Glutamatergic neuron (in vitro differentiated cells): Measurements from ENCODE around the gene GID8. TPM values are rescaled to one million over a fixed set of nuclear protein-coding genes. Genes with fewer than 3 reads are reported as not detected.
A peak's percentile ranks its signal among the peaks of the same experiment; 100 is the strongest.

Experiments used
- DNase-seq: peaks from one replicate; pipeline ENCODE4 v3.0.0; 2022
- H3K27ac Mint-ChIP-seq: one replicate; pipeline ENCODE4 v1.8.0; 2020; ENCODE audit warnings: mild to moderate bottlenecking, mixed read lengths, inconsistent platforms; ENCODE audit not compliant: unreplicated experiment
- H3K27me3 Mint-ChIP-seq: one replicate; pipeline ENCODE4 v1.8.0; 2020; ENCODE audit warnings: mild to moderate bottlenecking, moderate library complexity, mixed read lengths, inconsistent platforms; ENCODE audit not compliant: unreplicated experiment
- H3K36me3 Mint-ChIP-seq: one replicate; pipeline ENCODE4 v1.8.0; 2020; ENCODE audit warnings: mild to moderate bottlenecking, mixed read lengths, inconsistent platforms; ENCODE audit not compliant: unreplicated experiment
- H3K4me1 Mint-ChIP-seq: one replicate; pipeline ENCODE4 v1.8.0; 2020; ENCODE audit warnings: mild to moderate bottlenecking, low read depth, mixed read lengths, inconsistent platforms; ENCODE audit not compliant: unreplicated experiment
- H3K4me3 Mint-ChIP-seq: one replicate; pipeline ENCODE4 v1.8.0; 2020; ENCODE audit warnings: mild to moderate bottlenecking, mixed read lengths, inconsistent platforms; ENCODE audit not compliant: unreplicated experiment
- H3K9me3 Mint-ChIP-seq: one replicate; pipeline ENCODE4 v1.8.0; 2020; ENCODE audit warnings: mild to moderate bottlenecking, moderate library complexity, mixed read lengths, inconsistent platforms; ENCODE audit not compliant: unreplicated experiment
- CTCF ChIP-seq: fragments of 200-600 bp; sonication (generic); IDR thresholded peaks from one replicate; pipeline ENCODE4 v1.5.0; 2021; ENCODE audit not compliant: partially characterized antibody, unreplicated experiment
- total RNA-seq: library from RNA; stranded (reverse); fragmentation: NEBNext Ultra II Directional; extraction: Animal tissue kit (Norgen Biotek cat#: 25700); gene quantifications from one replicate; pipeline ENCODE4 v1.2.1, GENCODE V29; 2021; ENCODE audit not compliant: unreplicated experiment

Gene GID8
- total RNA-seq, 1 donor from 2014 or later, result 57.8 TPM

GRCh38 chr20:62947532-62948300 is 9.8 kb downstream of the GID8 start:
- Mint-ChIP-seq H3K9me3 (peaks cover 1% of the 10 kb centered on the region), H3K4me1 (no peaks in the 10 kb centered on the region), H3K4me3 (peak overlapping the region; percentile 36), H3K27me3 (peaks cover 7% of the 10 kb centered on the region), H3K36me3 (peaks cover 12% of the 10 kb centered on the region), H3K27ac (no peak overlapping the region)
- no peak for TF ChIP-seq CTCF
- no peak for DNase-seq

GRCh38 chr20:62949153-62949821 is 11.3 kb downstream of the GID8 start:
- H3K4me3 Mint-ChIP-seq, result no peak overlapping the region
- H3K27me3 Mint-ChIP-seq, result peaks cover 7% of the 10 kb centered on the region

GRCh38 chr20:62949962-62950361 is 12.0 kb downstream of the GID8 start:
- no peaks in the 10 kb centered on the region for H3K9me3 Mint-ChIP-seq
- no peak for TF ChIP-seq CTCF
- H3K27ac Mint-ChIP-seq, result no peak overlapping the region
- H3K27me3 Mint-ChIP-seq, result peaks cover 7% of the 10 kb centered on the region
- H3K36me3 Mint-ChIP-seq, result peaks cover 12% of the 10 kb centered on the region
- DNase-seq, result no peak
- no peak overlapping the region for H3K4me3 Mint-ChIP-seq
- peaks cover 1% of the 10 kb centered on the region for H3K4me1 Mint-ChIP-seq

More at GRCh38 chr20:62949153-62949821, 11.3 kb downstream of the GID8 start:
- no peak for DNase-seq
- Mint-ChIP-seq H3K4me1 (peaks cover 1% of the 10 kb centered on the region), H3K9me3 (no peaks in the 10 kb centered on the region), H3K27ac (no peak overlapping the region), H3K36me3 (peaks cover 12% of the 10 kb centered on the region)
- TF ChIP-seq CTCF, result no peak

GRCh38 chr20:62950741-62951140 is 12.8 kb downstream of the GID8 start:
- Mint-ChIP-seq H3K27me3 (peaks cover 7% of the 10 kb centered on the region), H3K36me3 (peaks cover 12% of the 10 kb centered on the region), H3K27ac (no peak overlapping the region), H3K4me3 (no peak overlapping the region), H3K4me1 (peaks cover 1% of the 10 kb centered on the region), H3K9me3 (no peaks in the 10 kb centered on the region)
- no peak for DNase-seq
- no peak for TF ChIP-seq CTCF
